Parathyroid adenoma (tissue), 2 donors: ENCODE data around the gene RAB20.

Experiments
- H2AFZ ChIP-seq: fragments of 300-600 bp; sonication (generic); one replicate; pipeline ENCODE4 v1.7.0; 2017; ENCODE audit warnings: antibody characterized with exemption, mild to moderate bottlenecking
- H3K27ac ChIP-seq: fragments of 300-600 bp; sonication (generic); one replicate; pipeline ENCODE4 v1.7.0; 2017
- H3K27me3 ChIP-seq: fragments of 300-600 bp; sonication (generic); one replicate; pipeline ENCODE4 v1.7.0; 2017; ENCODE audit warnings: low read length; ENCODE audit not compliant: control insufficient read depth, insufficient read depth
- H3K36me3 ChIP-seq: fragments of 300-600 bp; sonication (generic); one replicate; pipeline ENCODE4 v1.7.0; 2017; ENCODE audit warnings: low read length; ENCODE audit not compliant: control insufficient read depth, insufficient read depth
- H3K4me1 ChIP-seq: fragments of 300-600 bp; sonication (generic); one replicate; pipeline ENCODE4 v1.7.0; 2017; ENCODE audit warnings: control low read depth
- H3K4me2 ChIP-seq: fragments of 300-600 bp; sonication (generic); one replicate; pipeline ENCODE4 v1.7.0; 2017; ENCODE audit warnings: low read length
- H3K4me3 ChIP-seq: fragments of 300-600 bp; sonication (generic); one replicate; pipeline ENCODE4 v1.7.0; 2017; ENCODE audit warnings: low read depth, low read length
- H3K79me2 ChIP-seq: fragments of 300-600 bp; sonication (generic); one replicate; pipeline ENCODE4 v1.7.0; 2017; ENCODE audit warnings: control low read depth
- H3K9ac ChIP-seq: fragments of 300-600 bp; sonication (generic); one replicate; pipeline ENCODE4 v1.7.0; 2017; ENCODE audit warnings: mild to moderate bottlenecking
- H3K9me3 ChIP-seq: fragments of 300-600 bp; sonication (generic); one replicate; pipeline ENCODE4 v1.7.0; 2017; ENCODE audit warnings: low read length; ENCODE audit not compliant: control insufficient read depth
- CTCF ChIP-seq: fragments of 300-600 bp; sonication (generic); IDR thresholded peaks from one replicate; pipeline ENCODE4 v1.7.0; 2017; ENCODE audit warnings: antibody characterized with exemption, mild to moderate bottlenecking
- donor health status: primary hyperparathyroidism.

The RAB20 gene

DNA sequence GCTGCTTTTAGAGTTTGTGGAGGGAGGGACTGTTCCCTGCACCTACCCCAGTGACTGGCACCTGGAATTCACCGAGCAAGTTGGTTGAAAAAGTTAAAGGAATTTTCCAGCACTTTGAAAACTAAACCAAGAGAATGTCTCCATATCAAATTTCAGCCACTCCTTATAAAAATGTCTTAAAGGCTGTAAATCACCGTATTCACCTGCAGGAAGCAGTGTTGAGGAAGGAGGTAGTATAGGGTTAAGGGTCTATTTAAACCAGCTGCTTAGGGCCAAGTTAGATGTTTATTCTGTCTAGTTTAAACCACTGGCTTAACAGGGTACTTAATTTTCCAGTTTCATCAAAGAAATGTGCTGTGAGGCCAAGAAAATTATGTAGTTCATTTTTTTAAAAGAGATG lies 3.8 kb upstream of the RAB20 start:
- H3K9me3 ChIP-seq, result no peaks in the 10 kb centered on the region
- TF ChIP-seq CTCF, result no peak
- no peak overlapping the region for H3K4me3 ChIP-seq
- no peaks in the 10 kb centered on the region for H3K4me1 ChIP-seq
- H3K36me3 ChIP-seq, result no peaks in the 10 kb centered on the region
- H2AFZ ChIP-seq, result no peak overlapping the region
- H3K9ac ChIP-seq, result no peak overlapping the region
- no peak overlapping the region for H3K27ac ChIP-seq
- no peaks in the 10 kb centered on the region for H3K79me2 ChIP-seq
- H3K4me2 ChIP-seq, result no peak overlapping the region
- no peaks in the 10 kb centered on the region for H3K27me3 ChIP-seq

GRCh38 chr13:110564472-110564985 lies 3.0 kb upstream of the RAB20 start:
- Histone ChIP-seq H3K4me1 (no peaks in the 10 kb centered on the region), H3K36me3 (no peaks in the 10 kb centered on the region), H3K4me3 (no peak overlapping the region), H2AFZ (no peak overlapping the region), H3K27ac (no peak overlapping the region), H3K9ac (no peak overlapping the region), H3K79me2 (no peaks in the 10 kb centered on the region), H3K9me3 (no peaks in the 10 kb centered on the region), H3K27me3 (no peaks in the 10 kb centered on the region), H3K4me2 (no peak overlapping the region)
- no peak for TF ChIP-seq CTCF

DNA sequence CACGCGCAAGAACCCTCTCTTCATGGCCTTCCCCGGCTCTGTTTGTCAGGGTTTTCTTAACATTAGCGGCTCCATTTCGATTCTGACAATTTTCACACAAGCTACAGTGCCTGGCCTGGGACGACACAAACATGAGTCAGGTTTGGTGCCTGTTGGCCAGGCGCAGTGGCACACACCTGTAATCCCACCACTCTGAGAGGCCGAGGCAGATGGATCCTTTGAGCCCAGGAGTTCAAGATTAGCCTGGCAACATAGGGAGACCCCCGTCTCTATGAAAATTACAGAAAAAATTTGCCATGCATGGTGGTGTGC lies 1.9 kb upstream of the RAB20 start:
- Histone ChIP-seq H3K27ac (no peak overlapping the region), H3K9ac (no peak overlapping the region), H3K4me3 (no peak overlapping the region), H2AFZ (no peak overlapping the region), H3K4me1 (no peaks in the 10 kb centered on the region), H3K36me3 (no peaks in the 10 kb centered on the region), H3K79me2 (no peaks in the 10 kb centered on the region), H3K27me3 (no peaks in the 10 kb centered on the region), H3K4me2 (no peak overlapping the region), H3K9me3 (no peaks in the 10 kb centered on the region)
- TF ChIP-seq CTCF, result no peak

- Histone ChIP-seq H3K79me2 (no peaks in the 10 kb centered on the region), H3K4me3 (peak overlapping the region; percentile 64), H3K4me2 (peak overlapping the region; percentile 63), H3K27me3 (no peaks in the 10 kb centered on the region), H3K27ac (no peak overlapping the region), H3K4me1 (no peaks in the 10 kb centered on the region), H3K9me3 (no peaks in the 10 kb centered on the region), H3K9ac (no peak overlapping the region), H3K36me3 (no peaks in the 10 kb centered on the region), H2AFZ (no peak overlapping the region)
- no peak for TF ChIP-seq CTCF
Measured at GRCh38 chr13:110562696-110563462, 1.4 kb upstream of the RAB20 start.

DNA sequence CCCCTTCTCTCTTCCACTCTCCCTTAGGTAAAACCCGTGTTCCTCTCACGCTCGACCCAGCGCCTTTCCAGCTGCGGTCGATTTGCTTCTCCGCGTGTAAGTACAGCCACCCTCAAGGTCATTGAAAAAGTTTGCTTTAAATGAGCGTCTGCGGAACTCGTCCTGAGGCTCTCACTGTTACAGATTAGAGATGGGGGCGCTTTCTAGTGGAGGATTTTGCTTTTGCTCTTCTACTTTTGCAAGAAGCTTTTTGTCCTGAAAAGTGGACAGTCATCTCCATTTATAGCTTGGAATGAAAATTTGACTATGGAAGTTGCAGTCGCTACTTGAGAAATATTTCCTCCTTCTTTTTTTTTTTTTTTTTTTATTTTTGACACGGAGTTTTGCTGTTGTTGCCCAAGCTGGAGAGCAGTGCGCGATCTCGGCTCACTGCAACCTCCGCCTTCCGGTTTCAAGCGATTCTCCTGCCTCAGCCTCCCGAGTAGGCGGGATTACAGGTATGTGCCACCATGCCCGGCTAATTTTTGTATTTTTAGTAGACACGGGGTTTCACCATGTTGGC lies 595 bp upstream of the RAB20 start:
- Histone ChIP-seq H3K9ac (no peak overlapping the region), H3K79me2 (no peaks in the 10 kb centered on the region), H3K27me3 (no peaks in the 10 kb centered on the region), H3K4me3 (peak overlapping the region; percentile 64), H3K4me1 (no peaks in the 10 kb centered on the region), H3K4me2 (peak overlapping the region; percentile 63), H3K9me3 (no peaks in the 10 kb centered on the region), H3K27ac (peak overlapping the region; percentile 39), H2AFZ (peak overlapping the region; percentile 89), H3K36me3 (no peaks in the 10 kb centered on the region)
- no peak for TF ChIP-seq CTCF
